ENCODE results near the gene MRPL41.
"Not testable (repeated sequence)": the region's sequence is repeated elsewhere in the genome, so short reads cannot be mapped to it uniquely, and the experiment has no call there.

MRPL41 gene

DNA sequence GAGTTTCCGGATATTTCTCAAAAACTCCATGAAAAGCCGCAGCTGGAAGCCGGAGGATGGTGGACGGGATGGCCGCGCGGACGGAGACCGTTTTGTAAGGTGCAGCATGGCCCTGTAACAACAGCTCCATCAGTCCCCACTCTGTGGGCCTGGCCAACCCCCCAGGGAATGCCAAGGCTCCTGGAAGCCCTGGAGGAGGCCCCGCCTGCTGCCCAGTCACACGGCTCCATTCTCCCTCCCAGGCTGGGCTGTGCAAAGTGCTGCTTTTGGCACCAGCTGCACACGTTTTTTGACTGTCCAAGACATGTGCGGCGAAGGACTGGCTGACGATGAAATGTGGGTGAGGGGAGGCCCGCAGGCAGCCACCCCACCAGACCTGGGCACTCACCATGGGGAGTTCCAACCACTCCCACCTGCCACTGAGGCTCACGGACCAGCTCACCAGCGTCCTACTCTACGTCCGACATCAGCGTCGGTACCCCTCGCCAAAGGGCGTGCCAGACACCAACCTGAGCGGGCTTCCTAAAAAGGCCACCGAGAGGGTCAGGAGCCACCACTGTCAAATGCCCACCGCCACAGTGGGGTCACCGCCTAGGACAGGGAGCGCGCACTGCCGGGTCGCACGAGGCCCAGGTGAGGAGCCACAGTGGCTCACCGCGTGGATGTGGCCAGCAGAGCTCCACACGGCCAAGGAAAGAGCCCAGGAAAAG lies 28.8 kb upstream of the MRPL41 start:
- DNase-seq (ENCODE audit: low read depth) = no peak

- no peak for DNase-seq (ENCODE audit: low read depth)
Measured at GRCh38 chr9:137524161-137524980, 27.3 kb upstream of the MRPL41 start.

DNA sequence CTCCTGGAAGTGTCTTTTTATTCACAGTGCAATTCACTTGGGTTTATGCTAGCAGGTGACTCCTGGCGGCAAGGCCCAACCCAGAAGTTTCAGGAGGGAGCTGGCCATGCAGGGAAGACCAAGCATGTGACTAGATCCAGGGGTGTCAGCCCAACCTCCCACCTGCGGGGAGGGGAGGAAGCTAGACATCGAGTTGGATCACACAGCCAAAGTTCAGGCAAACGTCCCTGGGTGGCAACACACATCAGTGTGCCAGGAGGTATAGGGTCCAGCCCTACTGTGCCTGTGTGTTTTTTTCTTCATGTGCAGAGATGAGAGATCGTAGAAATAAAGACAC lies 26.7 kb upstream of the MRPL41 start:
- no peak for DNase-seq (ENCODE audit: low read depth)

DNA sequence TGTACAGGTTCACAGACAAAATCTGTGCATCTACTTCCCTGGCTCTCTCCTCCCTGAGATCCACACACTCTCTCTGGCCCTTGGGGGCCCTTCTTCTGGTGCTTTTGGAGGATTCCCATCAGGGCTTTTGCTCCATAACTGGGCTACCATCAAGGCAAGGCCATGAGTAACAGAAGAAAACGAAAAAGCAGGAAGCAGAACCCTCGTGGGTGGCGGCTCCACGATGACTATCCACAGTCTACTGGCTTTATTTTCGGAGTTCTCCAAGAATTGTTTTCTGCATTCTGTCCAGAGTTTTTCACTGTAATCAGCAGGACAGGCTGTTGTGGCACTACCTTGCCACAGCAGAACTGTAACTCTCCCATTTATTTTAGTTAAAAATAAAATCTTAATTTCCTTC lies 21.3 kb upstream of the MRPL41 start:
- DNase-seq (ENCODE audit: low read depth) = no peak

GRCh38 chr9:137531099-137531765 lies 20.4 kb upstream of the MRPL41 start:
- no peak for DNase-seq (ENCODE audit: low read depth)

DNA sequence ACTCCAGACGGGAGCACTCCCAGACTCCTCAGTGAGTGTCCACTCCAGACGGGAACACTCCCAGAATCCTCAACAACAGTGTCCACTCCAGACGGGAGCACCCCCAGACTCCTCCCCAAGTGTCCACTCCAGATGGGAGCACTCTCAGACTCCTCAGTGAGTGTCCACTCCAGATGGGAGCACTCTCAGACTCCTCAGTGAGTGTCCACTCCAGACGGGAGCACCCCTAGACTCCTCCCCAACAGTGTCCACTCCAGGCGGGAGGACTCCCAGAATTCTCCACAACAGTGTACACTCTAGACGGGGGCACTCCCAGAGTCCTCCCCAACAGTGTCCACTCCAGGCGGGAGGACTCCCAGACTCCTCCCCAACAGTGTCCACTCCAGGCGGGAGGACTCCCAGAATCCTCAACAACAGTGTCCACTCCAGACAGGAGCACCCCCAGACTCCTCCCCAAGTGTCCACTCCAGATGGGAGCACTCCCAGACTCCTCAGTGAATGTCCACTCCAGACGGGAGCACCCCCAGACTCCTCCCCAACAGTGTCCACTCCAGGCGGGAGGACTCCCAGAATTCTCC lies 18.7 kb upstream of the MRPL41 start:
- DNase-seq (ENCODE audit: low read depth) = not testable (repeated sequence)

DNA sequence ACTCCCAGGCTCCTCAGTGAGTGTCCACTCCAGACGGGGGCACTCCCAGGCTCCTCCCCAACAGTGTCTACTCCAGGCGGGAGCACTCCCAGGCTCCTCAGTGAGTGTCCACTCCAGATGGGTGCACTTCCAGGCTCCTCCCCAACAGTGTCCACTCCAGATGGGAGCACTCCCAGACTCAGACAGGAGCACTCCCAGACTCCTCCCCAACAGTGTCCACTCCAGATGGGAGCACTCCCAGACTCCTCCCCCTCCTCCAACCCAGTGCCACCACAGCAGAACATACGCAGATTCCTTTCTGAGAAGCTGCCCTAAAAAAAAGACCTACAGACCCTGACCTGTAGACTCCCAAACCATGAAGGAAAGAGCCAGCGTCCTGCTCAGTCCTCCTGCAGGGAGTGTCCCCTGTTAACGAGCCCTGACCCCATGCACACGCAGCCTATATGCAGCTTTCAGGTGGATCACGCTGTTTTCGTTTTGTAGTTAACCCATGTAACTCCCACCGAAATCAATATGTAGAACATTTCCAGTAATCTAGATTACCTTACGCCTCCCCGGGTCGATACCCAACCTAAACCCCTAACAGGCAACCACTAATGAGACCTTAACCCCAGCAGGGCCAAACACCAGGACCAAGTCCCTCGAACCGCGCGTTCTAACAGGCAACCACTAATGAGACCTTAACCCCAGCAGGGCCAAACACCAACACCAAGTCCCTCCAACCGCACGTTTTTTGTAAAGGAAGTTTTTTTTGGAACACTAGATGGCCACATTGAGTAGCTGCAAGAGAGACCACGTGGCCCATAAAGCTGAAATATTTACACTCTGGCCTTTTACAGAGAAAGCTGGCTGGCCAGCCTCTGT lies 17.2 kb upstream of the MRPL41 start:
- peak; percentile 23 for DNase-seq (ENCODE audit: low read depth)

DNA sequence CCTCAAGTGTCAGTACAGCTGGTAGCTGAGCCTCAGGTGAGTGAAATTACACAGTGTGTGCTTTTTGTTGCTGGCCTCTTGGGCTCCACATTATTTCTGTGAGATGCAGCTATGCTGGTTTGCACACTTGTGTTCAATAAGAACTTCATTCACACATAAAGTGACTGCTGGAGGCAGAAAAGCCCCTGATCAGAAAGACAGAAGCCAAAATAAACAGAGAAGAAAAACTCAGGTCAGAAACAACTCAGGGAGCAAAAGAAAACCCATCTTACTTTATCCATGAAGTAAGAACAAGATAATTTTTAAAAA lies 16.6 kb upstream of the MRPL41 start:
- no peak for DNase-seq (ENCODE audit: low read depth)

GRCh38 chr9:137536594-137537131 lies 15.0 kb upstream of the MRPL41 start:
- DNase-seq (ENCODE audit: low read depth) = not testable (repeated sequence)

DNA sequence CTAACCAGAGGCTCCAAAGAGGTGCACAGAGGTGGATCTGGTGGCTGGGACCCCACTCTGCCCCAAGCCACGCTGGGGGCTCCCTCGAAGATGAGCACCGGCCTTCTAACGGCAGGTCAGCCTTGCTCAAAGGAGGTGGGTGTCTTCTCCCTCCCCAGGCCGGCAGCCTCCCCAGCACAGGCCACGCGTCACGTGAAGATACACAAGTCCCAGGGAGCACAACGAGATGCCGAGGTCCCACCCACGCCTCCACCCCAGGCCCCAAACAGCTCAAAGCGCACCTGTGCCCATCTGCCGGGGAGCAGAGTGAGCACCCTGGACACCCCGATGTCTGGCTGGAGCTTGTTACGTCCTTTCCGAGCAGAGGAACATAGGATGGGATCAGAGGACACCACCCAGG lies 13.6 kb upstream of the MRPL41 start:
- DNase-seq (ENCODE audit: low read depth) = no peak

GRCh38 chr9:137540536-137540935 lies 11.1 kb upstream of the MRPL41 start:
- DNase-seq (ENCODE audit: low read depth) = no peak

DNA sequence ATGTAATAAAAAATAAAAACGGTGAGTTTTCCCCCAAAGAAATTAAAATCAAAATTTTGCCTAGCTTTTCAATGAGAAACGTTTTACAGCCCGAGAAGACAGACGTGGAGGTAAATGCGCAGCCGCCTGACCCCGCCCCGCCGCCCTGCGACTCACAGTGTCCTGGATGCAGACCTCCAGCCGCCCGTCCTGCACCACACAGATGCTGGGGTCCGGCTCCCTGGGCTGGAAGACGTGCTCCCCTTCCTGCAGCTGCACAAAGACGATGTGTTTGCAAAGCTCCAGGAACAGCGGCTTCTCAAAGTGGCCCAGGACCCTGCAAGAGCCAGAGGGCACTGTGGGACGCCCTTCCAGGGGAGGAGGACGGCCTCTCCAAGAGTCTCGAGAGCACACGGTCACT lies 9.2 kb upstream of the MRPL41 start:
- no peak for DNase-seq (ENCODE audit: low read depth)

DNA sequence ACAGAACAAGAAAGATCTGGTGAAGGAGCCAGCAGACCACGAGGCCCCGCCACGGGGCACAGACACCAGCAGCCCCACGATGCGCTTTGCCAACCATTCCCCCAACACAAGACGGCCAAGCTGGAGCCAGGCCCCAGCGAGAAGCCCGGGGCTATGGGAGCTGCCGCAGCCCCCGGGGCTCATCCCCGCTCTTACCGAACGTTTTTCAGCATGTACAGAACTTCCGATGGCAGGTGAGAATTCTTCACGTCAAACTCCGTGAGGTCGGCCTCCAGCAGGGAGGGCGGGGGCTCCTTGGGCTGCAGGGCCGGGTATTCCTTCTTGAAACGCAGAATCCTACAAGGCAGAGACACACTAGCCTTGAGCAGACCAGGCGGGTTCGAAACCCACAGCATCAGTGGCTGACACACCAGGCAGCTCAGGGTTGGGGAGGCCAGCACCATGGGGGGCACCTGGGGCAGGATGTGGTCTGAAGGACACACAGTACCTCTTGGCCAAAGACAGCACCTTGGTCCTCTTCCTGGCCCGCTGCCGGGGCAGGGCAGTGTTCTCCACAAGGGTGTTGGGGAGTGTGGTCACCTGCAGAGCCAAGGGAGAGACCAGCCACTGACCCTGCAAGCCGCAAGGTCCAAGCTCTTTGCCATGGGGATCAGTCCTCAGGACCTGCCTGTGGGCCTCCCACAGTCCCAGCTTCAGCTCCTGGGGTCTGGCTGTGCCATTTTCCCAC lies 8.3 kb upstream of the MRPL41 start:
- no peak for DNase-seq (ENCODE audit: low read depth)

DNA sequence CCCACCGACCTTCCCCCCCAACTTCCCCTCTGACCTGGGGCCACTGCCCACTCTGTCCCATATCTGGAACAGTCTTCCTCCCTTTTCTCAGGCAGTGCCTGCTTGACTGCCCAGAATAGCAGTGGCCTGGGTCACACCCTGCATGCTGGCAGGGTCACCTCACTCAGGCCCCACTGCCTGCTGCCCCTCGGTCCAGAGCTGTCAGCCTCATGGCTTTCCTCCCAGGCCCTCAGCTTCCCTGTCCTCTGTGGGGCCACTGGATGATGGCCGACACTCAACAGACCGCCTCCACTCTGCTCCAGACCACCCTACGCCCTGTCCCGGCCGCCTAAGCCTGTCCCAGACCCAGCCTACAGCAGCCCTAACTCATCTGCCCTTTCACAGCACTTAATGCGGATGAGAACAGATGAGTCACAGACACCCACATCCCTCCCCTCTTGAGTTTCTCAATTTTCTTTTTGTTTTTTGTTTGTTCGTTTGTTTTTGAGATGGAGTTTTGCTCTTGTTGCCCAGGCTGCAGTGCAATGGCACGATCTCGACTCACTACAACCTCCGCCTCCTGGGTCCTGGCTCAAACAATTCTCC lies 7.4 kb upstream of the MRPL41 start:
- no peak for DNase-seq (ENCODE audit: low read depth)

DNA sequence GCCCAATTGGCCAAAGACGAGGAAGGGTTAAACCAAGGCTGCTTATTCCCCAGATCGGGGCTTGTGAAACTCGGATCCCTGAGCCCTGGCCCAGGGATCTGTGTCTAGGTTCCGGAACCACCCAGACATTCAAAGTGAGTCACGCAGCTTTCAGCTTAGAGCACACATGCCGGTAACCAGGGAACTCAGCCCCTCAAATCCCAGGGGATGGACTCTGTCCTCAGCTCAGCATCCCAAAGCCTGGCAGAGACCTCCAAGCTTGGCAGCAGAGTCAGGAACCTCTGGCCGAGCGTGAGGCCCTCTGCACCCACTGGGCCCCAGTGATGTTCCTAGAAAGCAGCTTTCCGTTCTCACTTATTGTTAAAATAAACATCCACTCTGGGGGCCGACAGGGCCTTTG lies 6.6 kb upstream of the MRPL41 start:
- DNase-seq (ENCODE audit: low read depth) = no peak

- DNase-seq (ENCODE audit: low read depth) = no peak
Measured at GRCh38 chr9:137547687-137548543, 3.8 kb upstream of the MRPL41 start.

- peak; percentile 26 for DNase-seq (ENCODE audit: low read depth)
Measured at GRCh38 chr9:137550231-137550621, 1.5 kb upstream of the MRPL41 start, which contains the start of gene PNPLA7. PNPLA7 (minus strand) TSS chr9:137550402; CDS start chr9:137550197, 205 bp downstream.

GRCh38 chr9:137550958-137551263 lies 768 bp upstream of the MRPL41 start:
- DNase-seq (ENCODE audit: low read depth) = not testable (repeated sequence)

DNA sequence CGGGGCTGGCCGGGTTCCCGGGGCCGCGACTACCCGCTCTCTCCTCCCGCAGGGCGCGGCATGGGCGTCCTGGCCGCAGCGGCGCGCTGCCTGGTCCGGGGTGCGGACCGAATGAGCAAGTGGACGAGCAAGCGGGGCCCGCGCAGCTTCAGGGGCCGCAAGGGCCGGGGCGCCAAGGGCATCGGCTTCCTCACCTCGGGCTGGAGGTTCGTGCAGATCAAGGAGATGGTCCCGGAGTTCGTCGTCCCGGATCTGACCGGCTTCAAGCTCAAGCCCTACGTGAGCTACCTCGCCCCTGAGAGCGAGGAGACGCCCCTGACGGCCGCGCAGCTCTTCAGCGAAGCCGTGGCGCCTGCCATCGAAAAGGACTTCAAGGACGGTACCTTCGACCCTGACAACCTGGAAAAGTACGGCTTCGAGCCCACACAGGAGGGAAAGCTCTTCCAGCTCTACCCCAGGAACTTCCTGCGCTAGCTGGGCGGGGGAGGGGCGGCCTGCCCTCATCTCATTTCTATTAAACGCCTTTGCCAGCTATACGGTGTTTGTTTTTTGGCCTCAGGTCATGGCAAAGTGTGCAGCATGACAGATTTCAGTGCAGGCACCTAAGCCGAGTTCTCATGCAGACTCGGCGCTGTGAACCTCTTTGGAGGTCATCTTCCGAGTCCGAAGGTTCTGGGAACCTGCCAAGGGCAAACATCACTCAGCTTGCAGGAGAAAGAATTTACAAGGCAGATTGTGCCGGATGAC lies 516 bp downstream of the MRPL41 start:
- DNase-seq (ENCODE audit: low read depth) = no peak
